GM18499 (cell line): ENCODE measurements around the gene TVP23C.
"Not testable (repeated sequence)": the region's sequence is repeated elsewhere in the genome, so short reads cannot be mapped to it uniquely, and the experiment has no call there.

Experiments
- ATAC-seq: cut with Tn5 transposase; IDR thresholded peaks from one replicate; pipeline ENCODE4 v1.9.1; 2021; ENCODE audit warnings: moderate number of reproducible peaks; ENCODE audit not compliant: insufficient read depth, unreplicated experiment

Gene TVP23C

GRCh38 chr17:15533122-15533521, 30.2 kb downstream of the TVP23C start:
- ATAC-seq: not testable (repeated sequence)

DNA sequence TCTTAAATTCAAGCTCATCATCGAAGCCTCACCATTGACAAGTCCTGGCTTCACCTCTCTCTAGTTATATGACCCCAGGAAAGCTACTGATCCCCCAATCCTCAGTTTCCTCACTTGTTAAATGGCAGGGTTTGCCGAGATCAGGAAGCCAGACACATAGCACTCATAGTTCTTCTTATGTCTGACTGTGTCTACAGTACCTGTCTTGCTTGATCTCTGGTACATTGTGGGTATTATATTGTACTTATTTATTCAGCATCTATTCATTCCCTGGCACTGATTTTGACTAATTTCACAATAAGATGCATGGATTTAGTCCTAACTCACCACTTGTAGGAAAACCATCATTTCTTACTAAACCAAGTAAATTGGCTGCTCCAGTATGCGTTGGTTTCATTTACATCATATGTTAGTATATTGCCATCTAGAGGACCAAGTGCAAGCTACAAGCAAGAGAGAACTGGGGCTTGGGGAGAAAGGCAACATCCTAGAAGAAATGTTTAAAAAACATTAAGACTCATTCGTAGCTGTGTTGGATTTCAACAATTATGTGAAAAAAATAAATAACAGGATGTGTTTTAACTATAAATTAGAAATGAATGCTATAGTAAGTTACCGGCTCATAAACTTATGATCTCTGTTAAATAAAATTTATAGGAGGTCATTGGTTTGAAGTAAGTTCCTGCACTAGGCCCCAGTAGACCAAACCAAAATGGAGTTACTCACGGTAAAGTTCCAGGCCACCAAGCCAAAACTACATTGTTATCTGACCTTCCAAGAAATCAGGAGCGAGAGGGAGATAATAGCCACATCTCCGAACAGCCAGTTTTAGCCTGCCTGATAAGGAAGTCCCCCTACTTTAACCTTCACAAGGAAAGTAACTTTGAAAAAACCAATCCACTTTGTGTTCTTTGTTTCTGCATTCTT, 36.7 kb downstream of the TVP23C start:
- ATAC-seq: not testable (repeated sequence)

- not testable (repeated sequence) for ATAC-seq
Measured at GRCh38 chr17:15524990-15525985, 38.0 kb downstream of the TVP23C start.

- no peak for ATAC-seq
Measured at GRCh38 chr17:15516150-15516549, 47.1 kb downstream of the TVP23C start.

- ATAC-seq: no peak
Measured at GRCh38 chr17:15514469-15514868, 48.8 kb downstream of the TVP23C start.

- ATAC-seq: no peak
Measured at GRCh38 chr17:15513856-15514459, 49.3 kb downstream of the TVP23C start.

GRCh38 chr17:15513058-15513791, 50.1 kb downstream of the TVP23C start:
- no peak for ATAC-seq

GRCh38 chr17:15512071-15512709, 51.1 kb downstream of the TVP23C start:
- ATAC-seq: no peak

- ATAC-seq: no peak
Measured at GRCh38 chr17:15511142-15511541, 52.1 kb downstream of the TVP23C start.

DNA sequence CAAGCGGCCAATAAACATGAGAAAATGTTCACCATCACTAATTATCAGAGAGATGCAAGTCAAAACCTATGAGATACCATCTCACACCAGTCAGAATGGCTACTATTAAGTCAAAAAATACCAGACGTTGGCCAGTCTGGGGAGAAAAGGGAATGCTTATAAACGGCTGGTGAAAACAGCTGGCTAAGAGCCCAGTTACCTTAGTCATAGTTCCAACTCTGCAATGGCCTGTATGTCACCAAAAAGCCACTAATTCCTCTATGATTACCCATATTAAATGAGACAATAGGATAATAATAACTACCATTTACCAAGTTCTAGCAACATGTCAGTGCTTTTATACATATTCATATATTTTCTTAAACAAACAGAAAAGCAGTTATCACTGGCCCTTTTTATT, 52.9 kb downstream of the TVP23C start:
- no peak for ATAC-seq

GRCh38 chr17:15509095-15509494, 54.2 kb downstream of the TVP23C start:
- no peak for ATAC-seq

DNA sequence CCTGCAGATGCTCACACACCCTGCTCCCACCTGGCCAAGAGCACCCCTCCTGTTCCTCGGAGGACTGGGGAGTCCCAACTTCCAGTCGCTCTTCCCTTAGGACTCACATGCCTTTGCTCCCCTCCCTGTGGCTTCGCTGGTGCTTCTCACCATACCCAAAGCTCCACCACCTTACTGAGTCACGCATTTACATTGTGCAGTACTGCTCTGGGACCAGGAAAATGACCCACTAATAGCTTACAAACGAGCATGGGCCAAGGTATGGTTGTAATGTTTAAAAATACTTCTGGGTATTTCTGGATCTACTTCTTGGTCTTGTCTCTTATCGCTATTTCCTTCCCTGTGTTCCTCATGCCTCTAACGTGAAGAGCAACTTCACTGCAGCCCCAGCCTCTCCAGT, 54.8 kb downstream of the TVP23C start:
- no peak for ATAC-seq

DNA sequence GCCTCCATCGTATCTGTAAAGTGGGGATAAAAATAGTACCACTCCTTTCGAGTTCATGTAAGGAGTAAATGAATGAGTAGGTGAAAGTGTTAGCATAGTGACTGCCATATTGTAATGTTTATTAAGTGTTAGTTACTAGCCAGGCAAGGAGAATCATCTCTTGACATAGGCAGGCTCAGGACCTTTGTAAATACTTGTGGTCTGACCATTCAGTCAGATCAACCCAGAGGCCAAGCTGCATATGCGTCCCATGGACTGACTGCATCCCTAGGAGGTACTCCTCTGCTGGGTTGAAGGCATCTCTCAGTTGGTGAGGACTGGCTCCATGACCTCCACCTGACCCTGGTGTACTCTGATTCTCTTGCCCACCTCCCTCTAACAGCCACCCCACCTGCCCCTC, 55.4 kb downstream of the TVP23C start:
- no peak for ATAC-seq

- ATAC-seq: no peak
Measured at GRCh38 chr17:15507001-15507400, 56.3 kb downstream of the TVP23C start.

GRCh38 chr17:15505708-15506107, 57.6 kb downstream of the TVP23C start:
- ATAC-seq: not testable (repeated sequence)

GRCh38 chr17:15503731-15504130, 59.6 kb downstream of the TVP23C start:
- ATAC-seq: no peak

DNA sequence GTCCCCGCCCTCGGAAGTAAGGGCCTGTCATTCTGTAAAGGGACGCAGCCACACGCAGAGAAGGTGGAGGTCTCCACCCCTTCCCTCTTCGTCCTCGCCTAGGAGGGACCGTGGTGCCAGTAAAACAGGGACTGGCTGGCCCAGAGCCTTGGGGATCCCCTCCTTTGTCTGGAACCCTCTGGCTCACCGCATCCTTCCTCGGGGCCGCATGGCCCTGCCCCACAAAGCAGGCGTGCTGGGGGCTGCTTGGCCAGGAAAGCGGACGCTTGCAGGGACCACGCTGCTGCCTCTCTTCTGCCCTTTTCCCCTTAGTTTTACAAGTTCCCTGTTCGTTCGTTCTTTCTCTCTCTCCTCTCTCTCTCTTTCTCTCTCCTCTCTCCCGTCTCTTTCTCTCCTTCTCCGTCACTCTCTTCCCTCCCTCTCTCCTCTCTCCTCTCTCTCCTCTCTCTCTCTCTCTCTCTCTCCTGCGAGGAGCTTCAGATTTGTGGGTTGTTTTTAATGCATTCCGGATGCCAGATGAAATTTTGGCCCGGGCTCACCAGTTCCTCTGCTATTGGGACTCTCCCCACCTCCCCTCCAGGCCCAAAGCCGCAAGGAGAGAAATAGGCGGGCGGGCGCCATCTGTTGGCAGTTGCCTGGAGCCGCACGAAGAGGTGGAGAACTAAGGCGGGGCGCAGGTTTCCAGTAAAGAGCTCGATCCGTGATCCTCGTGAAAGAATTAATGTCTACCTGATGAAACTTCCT, 60.7 kb downstream of the TVP23C start:
- ATAC-seq: no peak

GRCh38 chr17:15501793-15502192, 61.5 kb downstream of the TVP23C start:
- no peak for ATAC-seq

GRCh38 chr17:15501282-15501681, 62.0 kb downstream of the TVP23C start:
- no peak for ATAC-seq
